ENCODE results near the gene RAB12.

DNA sequence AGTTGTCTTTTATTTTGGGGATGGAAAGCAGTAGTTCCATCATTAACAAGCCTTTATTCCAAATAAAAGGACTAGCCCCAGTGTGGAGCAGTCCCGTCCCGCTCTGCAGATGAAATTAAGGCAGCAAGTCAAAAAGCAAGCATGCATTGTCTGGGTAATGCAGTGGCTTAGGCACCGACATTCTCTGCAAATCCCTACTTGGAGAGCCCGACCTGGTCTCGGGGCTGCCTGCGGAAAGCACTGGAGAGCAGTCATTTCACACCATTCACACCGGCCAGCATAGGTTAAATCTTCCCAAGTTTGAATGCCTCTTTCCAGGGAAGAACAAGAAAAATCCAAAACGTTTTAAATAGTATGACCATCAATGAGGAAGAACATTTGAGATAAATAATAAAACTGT lies 24.4 kb upstream of the RAB12 start:
- TF ChIP-seq, protein P1, sequence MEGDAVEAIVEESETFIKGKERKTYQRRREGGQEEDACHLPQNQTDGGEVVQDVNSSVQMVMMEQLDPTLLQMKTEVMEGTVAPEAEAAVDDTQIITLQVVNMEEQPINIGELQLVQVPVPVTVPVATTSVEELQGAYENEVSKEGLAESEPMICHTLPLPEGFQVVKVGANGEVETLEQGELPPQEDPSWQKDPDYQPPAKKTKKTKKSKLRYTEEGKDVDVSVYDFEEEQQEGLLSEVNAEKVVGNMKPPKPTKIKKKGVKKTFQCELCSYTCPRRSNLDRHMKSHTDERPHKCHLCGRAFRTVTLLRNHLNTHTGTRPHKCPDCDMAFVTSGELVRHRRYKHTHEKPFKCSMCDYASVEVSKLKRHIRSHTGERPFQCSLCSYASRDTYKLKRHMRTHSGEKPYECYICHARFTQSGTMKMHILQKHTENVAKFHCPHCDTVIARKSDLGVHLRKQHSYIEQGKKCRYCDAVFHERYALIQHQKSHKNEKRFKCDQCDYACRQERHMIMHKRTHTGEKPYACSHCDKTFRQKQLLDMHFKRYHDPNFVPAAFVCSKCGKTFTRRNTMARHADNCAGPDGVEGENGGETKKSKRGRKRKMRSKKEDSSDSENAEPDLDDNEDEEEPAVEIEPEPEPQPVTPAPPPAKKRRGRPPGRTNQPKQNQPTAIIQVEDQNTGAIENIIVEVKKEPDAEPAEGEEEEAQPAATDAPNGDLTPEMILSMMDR (IDR thresholded peaks at IDR 0.05), result no peak
- no peak for TF ChIP-seq EZH2 (IDR thresholded peaks at IDR 0.05)
- TF ChIP-seq EZH2phosphoT487 (IDR thresholded peaks at IDR 0.05), result no peak

All from neural progenitor cell (in vitro differentiated cells).